ENCODE measurements around the gene CNTN4.

The CNTN4 gene

DNA sequence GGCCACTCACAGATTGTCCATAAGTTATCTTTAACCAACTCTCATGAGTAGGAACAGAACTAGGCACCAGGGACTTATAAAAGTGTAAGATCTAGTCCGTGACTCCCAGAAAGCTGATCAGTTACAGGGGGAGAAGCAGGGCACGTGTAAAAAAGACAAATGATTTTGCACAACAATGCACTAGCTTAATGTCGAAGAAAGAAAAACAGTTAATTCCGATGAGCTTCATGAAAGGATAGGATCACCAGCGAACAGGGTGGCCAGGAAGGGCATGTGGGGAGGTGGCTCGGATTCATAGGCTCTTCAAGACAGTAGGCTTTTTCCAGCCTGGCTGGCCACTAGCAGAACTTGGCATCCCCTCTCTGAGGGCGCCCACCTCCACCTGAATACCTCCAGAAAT, 921.5 kb downstream of the CNTN4 start:
- Histone ChIP-seq H3K27me3 (ENCODE audit: insufficient read depth, low read length, poor library complexity) (no peaks in the 10 kb centered on the region), H3K9ac (ENCODE audit: low read depth, low read length) (no peak overlapping the region), H3K27ac (ENCODE audit: low read length) (no peak overlapping the region), H4K20me1 (ENCODE audit: insufficient read depth, low read length) (no peaks in the 10 kb centered on the region), H3K4me1 (ENCODE audit: insufficient read depth, low read length) (no peaks in the 10 kb centered on the region), H3K36me3 (ENCODE audit: insufficient read depth, low read length) (no peaks in the 10 kb centered on the region), H3K4me2 (ENCODE audit: insufficient read depth, low read length) (no peak overlapping the region), H3K79me2 (ENCODE audit: insufficient read depth, low read length) (no peaks in the 10 kb centered on the region), H2AFZ (ENCODE audit: low read depth, low read length) (no peak overlapping the region), H3K4me3 (ENCODE audit: low read depth in 1 of 2, low read length in 2 of 2) (no peak overlapping the region), H3K9me3 (ENCODE audit: insufficient read depth, low read length, severe bottlenecking) (no peaks in the 10 kb centered on the region)
- DNase-seq (no peak), ATAC-seq (ENCODE audit: insufficient read depth, low read depth) (no peak)
- TF ChIP-seq, protein P1, sequence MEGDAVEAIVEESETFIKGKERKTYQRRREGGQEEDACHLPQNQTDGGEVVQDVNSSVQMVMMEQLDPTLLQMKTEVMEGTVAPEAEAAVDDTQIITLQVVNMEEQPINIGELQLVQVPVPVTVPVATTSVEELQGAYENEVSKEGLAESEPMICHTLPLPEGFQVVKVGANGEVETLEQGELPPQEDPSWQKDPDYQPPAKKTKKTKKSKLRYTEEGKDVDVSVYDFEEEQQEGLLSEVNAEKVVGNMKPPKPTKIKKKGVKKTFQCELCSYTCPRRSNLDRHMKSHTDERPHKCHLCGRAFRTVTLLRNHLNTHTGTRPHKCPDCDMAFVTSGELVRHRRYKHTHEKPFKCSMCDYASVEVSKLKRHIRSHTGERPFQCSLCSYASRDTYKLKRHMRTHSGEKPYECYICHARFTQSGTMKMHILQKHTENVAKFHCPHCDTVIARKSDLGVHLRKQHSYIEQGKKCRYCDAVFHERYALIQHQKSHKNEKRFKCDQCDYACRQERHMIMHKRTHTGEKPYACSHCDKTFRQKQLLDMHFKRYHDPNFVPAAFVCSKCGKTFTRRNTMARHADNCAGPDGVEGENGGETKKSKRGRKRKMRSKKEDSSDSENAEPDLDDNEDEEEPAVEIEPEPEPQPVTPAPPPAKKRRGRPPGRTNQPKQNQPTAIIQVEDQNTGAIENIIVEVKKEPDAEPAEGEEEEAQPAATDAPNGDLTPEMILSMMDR (IDR thresholded peaks at IDR 0.05; ENCODE audit: borderline replicate concordance, extremely low read depth, low read length, poor library complexity, severe bottlenecking): no peak
- no peak for TF ChIP-seq EZH2 (IDR thresholded peaks at IDR 0.05; ENCODE audit: borderline replicate concordance, low read depth, low read length, severe bottlenecking)

DNA sequence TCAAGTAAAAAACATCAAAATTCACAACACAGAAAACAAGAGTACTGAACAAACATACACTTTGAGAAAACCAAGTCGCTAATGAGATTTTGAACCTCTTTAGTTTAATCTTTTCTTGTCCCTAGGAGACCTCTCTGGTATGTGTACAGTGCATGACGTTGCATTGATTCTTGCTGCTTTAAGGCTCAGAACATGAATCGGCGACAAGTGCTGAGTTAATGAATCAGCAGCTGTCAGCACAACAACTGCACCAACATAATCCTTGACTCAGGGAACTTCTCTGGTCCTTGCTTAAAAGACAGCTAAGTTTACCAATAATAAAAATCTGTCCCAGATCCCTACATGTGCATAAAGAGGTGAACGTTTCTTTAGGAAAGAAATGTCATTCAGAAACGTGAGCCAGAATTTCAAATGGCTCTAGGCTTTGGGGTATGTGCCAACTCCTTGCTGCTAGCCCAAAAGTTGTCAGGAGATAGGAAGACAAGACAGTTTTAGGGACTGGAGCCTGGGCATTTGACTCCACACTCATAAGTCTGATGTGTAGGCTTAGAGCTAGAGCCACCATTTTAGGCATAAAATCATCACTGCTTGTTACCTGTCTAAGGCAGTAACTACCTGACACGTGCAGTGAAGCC, 924.6 kb downstream of the CNTN4 start:
- TF ChIP-seq, protein P1 (IDR thresholded peaks at IDR 0.05; ENCODE audit: borderline replicate concordance, extremely low read depth, low read length, poor library complexity, severe bottlenecking): no peak
- Histone ChIP-seq H3K79me2 (ENCODE audit: insufficient read depth, low read length) (no peaks in the 10 kb centered on the region), H3K9me3 (ENCODE audit: insufficient read depth, low read length, severe bottlenecking) (no peaks in the 10 kb centered on the region), H3K4me2 (ENCODE audit: insufficient read depth, low read length) (no peak overlapping the region), H3K27me3 (ENCODE audit: insufficient read depth, low read length, poor library complexity) (no peaks in the 10 kb centered on the region), H2AFZ (ENCODE audit: low read depth, low read length) (no peak overlapping the region), H3K4me1 (ENCODE audit: insufficient read depth, low read length) (no peaks in the 10 kb centered on the region), H3K27ac (ENCODE audit: low read length) (no peak overlapping the region), H4K20me1 (ENCODE audit: insufficient read depth, low read length) (no peaks in the 10 kb centered on the region), H3K4me3 (ENCODE audit: low read depth in 1 of 2, low read length in 2 of 2) (no peak overlapping the region), H3K36me3 (ENCODE audit: insufficient read depth, low read length) (no peaks in the 10 kb centered on the region), H3K9ac (ENCODE audit: low read depth, low read length) (no peak overlapping the region)
- ATAC-seq (ENCODE audit: insufficient read depth, low read depth) (no peak), DNase-seq (no peak)

DNA sequence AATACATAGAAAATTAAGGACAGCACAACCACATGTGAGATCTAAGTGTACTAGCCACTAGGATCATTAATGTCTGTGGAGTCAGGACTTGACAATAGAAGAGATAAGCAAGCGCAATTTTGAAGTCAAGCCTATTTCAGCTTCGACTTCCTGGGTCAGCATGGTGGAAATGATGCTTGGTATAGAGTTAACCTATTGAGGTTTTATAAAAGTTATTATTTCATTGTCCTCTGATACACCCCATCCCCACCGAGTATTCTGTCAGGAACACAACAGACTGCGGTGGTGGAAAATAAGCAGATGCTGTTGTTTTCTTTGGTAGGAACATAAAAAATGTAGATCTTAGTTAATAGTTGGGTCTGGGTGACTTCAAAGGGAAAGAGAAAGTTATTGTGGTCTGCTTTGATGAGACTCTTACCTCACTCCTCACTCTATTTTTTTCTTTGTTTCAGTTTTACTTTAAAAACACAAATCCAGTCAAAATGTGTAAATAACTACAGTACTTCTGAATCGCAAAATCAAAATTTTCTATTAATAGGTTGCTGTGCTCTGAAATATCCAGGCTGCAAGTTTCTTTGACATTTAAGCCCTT, 929.4 kb downstream of the CNTN4 start:
- Histone ChIP-seq H3K27ac (ENCODE audit: low read length) (no peak overlapping the region), H3K4me1 (ENCODE audit: insufficient read depth, low read length) (no peaks in the 10 kb centered on the region), H4K20me1 (ENCODE audit: insufficient read depth, low read length) (no peaks in the 10 kb centered on the region), H3K27me3 (ENCODE audit: insufficient read depth, low read length, poor library complexity) (no peaks in the 10 kb centered on the region), H3K36me3 (ENCODE audit: insufficient read depth, low read length) (no peaks in the 10 kb centered on the region), H3K4me3 (ENCODE audit: low read depth in 1 of 2, low read length in 2 of 2) (no peak overlapping the region), H2AFZ (ENCODE audit: low read depth, low read length) (no peak overlapping the region), H3K9me3 (ENCODE audit: insufficient read depth, low read length, severe bottlenecking) (no peaks in the 10 kb centered on the region), H3K9ac (ENCODE audit: low read depth, low read length) (no peak overlapping the region), H3K79me2 (ENCODE audit: insufficient read depth, low read length) (no peaks in the 10 kb centered on the region), H3K4me2 (ENCODE audit: insufficient read depth, low read length) (no peak overlapping the region)
- DNase-seq: no peak
- TF ChIP-seq, protein P1 (IDR thresholded peaks at IDR 0.05; ENCODE audit: borderline replicate concordance, extremely low read depth, low read length, poor library complexity, severe bottlenecking): no peak
- no peak for TF ChIP-seq EZH2 (IDR thresholded peaks at IDR 0.05; ENCODE audit: borderline replicate concordance, low read depth, low read length, severe bottlenecking)
- ATAC-seq (ENCODE audit: insufficient read depth, low read depth): peak; percentile 77

Data from DND-41 (cell line).